ENCODE measurements around the gene NT5DC1.

The NT5DC1 gene

GRCh38 chr6:116136933-116137340 lies 36.3 kb downstream of the NT5DC1 start:
- no peak for DNase-seq (ENCODE audit: low spot score)
- Histone ChIP-seq H3K4me3 (no peak overlapping the region), H3K27ac (no peak overlapping the region)
- TF ChIP-seq CTCF (IDR thresholded peaks at IDR 0.05): no peak

- DNase-seq (ENCODE audit: low spot score): no peak
Observed at GRCh38 chr6:116139917-116140316, 39.3 kb downstream of the NT5DC1 start.

GRCh38 chr6:116144605-116145004 lies 44.0 kb downstream of the NT5DC1 start:
- Histone ChIP-seq H3K4me3 (no peak overlapping the region), H3K27ac (no peak overlapping the region)
- TF ChIP-seq CTCF (IDR thresholded peaks at IDR 0.05): no peak
- no peak for DNase-seq (ENCODE audit: low spot score)

More at GRCh38 chr6:116139917-116140316, 39.3 kb downstream of the NT5DC1 start:
- Histone ChIP-seq H3K27ac (no peak overlapping the region), H3K4me3 (no peak overlapping the region)
- no peak for TF ChIP-seq CTCF (IDR thresholded peaks at IDR 0.05)

- no peak overlapping the region for H3K27ac ChIP-seq
- H3K4me3 ChIP-seq: no peak overlapping the region
- DNase-seq (ENCODE audit: low spot score): no peak
- no peak for TF ChIP-seq CTCF (IDR thresholded peaks at IDR 0.05)
Observed at GRCh38 chr6:116145803-116146675, 45.4 kb downstream of the NT5DC1 start.

GRCh38 chr6:116152620-116153019 lies 52.0 kb downstream of the NT5DC1 start:
- Histone ChIP-seq H3K4me3 (no peak overlapping the region), H3K27ac (no peak overlapping the region)
- TF ChIP-seq CTCF (IDR thresholded peaks at IDR 0.05): no peak
- no peak for DNase-seq (ENCODE audit: low spot score)

GRCh38 chr6:116154887-116155286 lies 54.2 kb downstream of the NT5DC1 start:
- H3K4me3 ChIP-seq: no peak overlapping the region
- no peak overlapping the region for H3K27ac ChIP-seq
- DNase-seq (ENCODE audit: low spot score): no peak
- TF ChIP-seq CTCF (IDR thresholded peaks at IDR 0.05): no peak

Measured in coronary artery (tissue), 2 donors.